SK-N-SH (cell line): Measurements from ENCODE around the gene CAMK1. TPM values are rescaled to one million over a fixed set of nuclear protein-coding genes. Genes with fewer than 3 reads are reported as not detected.

Experiments
- CTCF ChIA-PET: fragments of 300-600, 350-600 bp; formaldehyde crosslinking; extraction: SDS; loops from one replicate; lab custom pipeline; 2021; lab: Yijun Ruan, JAX
- POLR2A ChIA-PET: fragments of 350-600 bp; sonication (Branson Sonifier 250); formaldehyde crosslinking; extraction: SDS; loops from one replicate; lab custom pipeline; 2020; ENCODE audit warnings: antibody characterized with exemption, inconsistent platforms; lab: Yijun Ruan, JAX
- DNase-seq: peaks from one replicate; pipeline ENCODE4 v3.0.0; 2012
- H2AFZ ChIP-seq: fragments of 200-600 bp; sonication (generic); 2 replicates; pipeline ENCODE4 v1.8.1; 2016; ENCODE audit warnings: antibody characterized with exemption, mild to moderate bottlenecking, low read depth
- H3F3A ChIP-seq: fragments of 200-600 bp; sonication (generic); replicated peaks from 2 replicates; pipeline ENCODE3; 2016; ENCODE audit warnings: antibody characterized with exemption, mild to moderate bottlenecking; ENCODE audit not compliant: insufficient read depth
- H3K27ac ChIP-seq, 2 experiments: fragments of 200-500 bp in 1 of 2; fragments of 200-600 bp in 1 of 2; sonication (Bioruptor generic) in 1 of 2; sonication (generic), shearing (Covaris generic) in 1 of 2; 2 replicates each; pipeline versions ENCODE4 v1.5.1 to v1.6.1; 2014 to 2016; ENCODE audit warnings: low read depth in 2 of 2, inconsistent platforms in 1 of 2, low read length in 1 of 2, mild to moderate bottlenecking in 1 of 2, mixed read lengths in 1 of 2
- H3K27me3 ChIP-seq: fragments of 200-600 bp; sonication (generic), shearing (Covaris generic); 2 replicates; pipeline ENCODE4 v1.6.1; 2016; ENCODE audit warnings: mixed run types; ENCODE audit not compliant: insufficient read depth
- H3K36me3 ChIP-seq, 2 experiments: fragments of 200-500 bp in 1 of 2; fragments of 200-600 bp in 1 of 2; sonication (Bioruptor generic) in 1 of 2; sonication (generic) in 1 of 2; replicated peaks in 1 of 2; 2 replicates each; pipeline versions ENCODE3 to v1.5.1; 2014 to 2016; ENCODE audit warnings: low read length in 1 of 2, mild to moderate bottlenecking in 1 of 2; ENCODE audit not compliant: insufficient read depth in 2 of 2, control insufficient read depth in 1 of 2
- H3K4me1 ChIP-seq, 2 experiments: fragments of 200-500 bp in 1 of 2; fragments of 200-600 bp in 1 of 2; sonication (Bioruptor generic) in 1 of 2; sonication (generic), shearing (Covaris generic) in 1 of 2; 2 replicates each; pipeline versions ENCODE4 v1.5.1 to v1.6.1; 2014 to 2016; ENCODE audit warnings: low read depth in 1 of 2, low read length in 1 of 2, mixed run types in 1 of 2; ENCODE audit not compliant: insufficient read depth in 2 of 2, control insufficient read depth in 1 of 2
- H3K4me2 ChIP-seq: fragments of 200-600 bp; sonication (generic), shearing (Covaris generic); 2 replicates; pipeline ENCODE4 v1.6.1; 2017; ENCODE audit warnings: mixed run types
- H3K4me3 ChIP-seq, 2 experiments: fragments of 200-500 bp in 1 of 2; fragments of 200-600 bp in 1 of 2; sonication (Bioruptor generic) in 1 of 2; sonication (generic), shearing (Covaris generic) in 1 of 2; 2 replicates each; pipeline versions ENCODE4 v1.5.1 to v1.8.1; 2014 to 2016; ENCODE audit warnings: low read depth in 2 of 2, inconsistent platforms in 1 of 2, low read length in 1 of 2, mild to moderate bottlenecking in 1 of 2, mixed read lengths in 1 of 2, moderate library complexity in 1 of 2
- H3K79me2 ChIP-seq: fragments of 200-600 bp; sonication (generic); 2 replicates; pipeline ENCODE4 v1.8.1; 2017; ENCODE audit warnings: mild to moderate bottlenecking; ENCODE audit not compliant: insufficient read depth
- H3K9ac ChIP-seq: fragments of 200-600 bp; sonication (generic); 2 replicates; pipeline ENCODE4 v1.6.1; 2017; ENCODE audit warnings: mixed run types
- H3K9me2 ChIP-seq: fragments of 200-600 bp; sonication (generic); 2 replicates; pipeline ENCODE4 v1.6.1; 2017; ENCODE audit warnings: mixed run types
- H3K9me3 ChIP-seq: fragments of 200-600 bp; sonication (generic); 2 replicates; pipeline ENCODE4 v1.6.1; 2017; ENCODE audit warnings: mixed run types, mild to moderate bottlenecking, moderate library complexity
- H4K20me1 ChIP-seq: fragments of 200-600 bp; sonication (generic); 2 replicates; pipeline ENCODE4 v1.6.1; 2017; ENCODE audit warnings: mild to moderate bottlenecking, mixed run types; ENCODE audit not compliant: insufficient read depth
- CTCF ChIP-seq: fragments of 200-600 bp; sonication (generic); IDR thresholded peaks from 2 replicates; pipeline ENCODE4 v1.6.1; 2017; ENCODE audit warnings: antibody characterized with exemption, mild to moderate bottlenecking, moderate library complexity
- FOXM1 ChIP-seq: IDR thresholded peaks from 2 replicates; pipeline ENCODE4 v1.4.0; 2012; ENCODE audit warnings: low read depth, mild to moderate bottlenecking
- JUND ChIP-seq: IDR thresholded peaks from 2 replicates; pipeline ENCODE4 v1.4.0; 2012
- MAX ChIP-seq: IDR thresholded peaks from 2 replicates; pipeline ENCODE4 v1.4.0; 2012; ENCODE audit warnings: low read depth
- MEF2A ChIP-seq: IDR thresholded peaks from 2 replicates; pipeline ENCODE4 v1.4.0; 2012; ENCODE audit warnings: low read depth, borderline replicate concordance
- PBX3 ChIP-seq: IDR thresholded peaks from 2 replicates; pipeline ENCODE4; 2012
- POLR2AphosphoS5 ChIP-seq: IDR thresholded peaks from 2 replicates; pipeline ENCODE4 v1.6.1; 2012; ENCODE audit warnings: low read depth, low read length
- RAD21 ChIP-seq: IDR thresholded peaks from 2 replicates; pipeline ENCODE4 v1.6.1; 2012; ENCODE audit warnings: mild to moderate bottlenecking, low read length
- RCOR1 ChIP-seq: fragments of 150-350 bp; IDR thresholded peaks from 2 replicates; pipeline ENCODE4 v1.6.1; 2017; ENCODE audit warnings: antibody characterized with exemption, low read length
- RXRA ChIP-seq: IDR thresholded peaks from 2 replicates; pipeline ENCODE4 v1.4.0; 2012; ENCODE audit warnings: low read depth, mild to moderate bottlenecking, borderline replicate concordance
- SMC3 ChIP-seq: IDR thresholded peaks from 2 replicates; pipeline ENCODE4 v1.6.1; 2012; ENCODE audit warnings: low read depth, low read length, improper control_type of control experiment
- TCF12 ChIP-seq: IDR thresholded peaks from 2 replicates; pipeline ENCODE4 v1.4.0; 2012
- TEAD4 ChIP-seq: IDR thresholded peaks from 2 replicates; pipeline ENCODE4 v1.4.0; 2012; ENCODE audit warnings: mild to moderate bottlenecking, borderline replicate concordance; ENCODE audit not compliant: insufficient read depth
- USF2 ChIP-seq: fragments of 150-350 bp; IDR thresholded peaks from 2 replicates; pipeline ENCODE4 v1.6.1; 2017; ENCODE audit warnings: antibody characterized with exemption, low read length, low read depth, borderline replicate concordance
- WGBS: methylation state at CpG from one replicate; pipeline ENCODE4 v1.1.6; 2017; ENCODE audit warnings: low lambda C conversion rate; 5-methylcytosine and 5-hydroxymethylcytosine counted together
- polyA plus RNA-seq, 3 experiments: library from polyadenylated mRNA; depleted of rRNA; stranded (reverse); fragments of >200 nt; gene quantifications; 2 replicates each; pipeline ENCODE4 v1.2.3, GENCODE V29; 2012

The CAMK1 gene
- polyA plus RNA-seq, 1 of the 3 experiments (the other 2 are of a cell fraction), result 47.1 TPM

- H3K79me2 ChIP-seq, result 0 out of 2 replicates have a peak, but pooled peaks cover under 1% of the 10 kb centered on the region
- peaks cover 26 to 39% of the 10 kb centered on the region in 2 experiments for H3K36me3 ChIP-seq
- peak overlapping the region; percentile 78 for H3K9ac ChIP-seq
- TF ChIP-seq RXRA (no peak), PBX3 (no peak), RCOR1 (no peak), JUND (no peak), TEAD4 (no peak), MEF2A (no peak), RAD21 (no peak), MAX (no peak), CTCF (no peak)
- TF ChIP-seq, all 33 proteins: peak for 0
- H3K9me2 ChIP-seq, result no peaks in the 10 kb centered on the region
- WGBS, result 95% methylated on average over 4 of the region's 4 CpGs
- H3F3A ChIP-seq, result peaks cover 37% of the 10 kb centered on the region
- no peaks in the 10 kb centered on the region for H4K20me1 ChIP-seq
- ChIA-PET CTCF (interaction anchor here (0.6 to 1.7 kb wide), 9 partner anchors 8 to 666 kb away, joined by 3 to 4 read pairs (median 3); no protein-coding TSS in a partner anchor), POLR2A (no interaction called here)
- no peaks in the 10 kb centered on the region for H3K9me3 ChIP-seq
- peak overlapping the region; percentile 76 to 85 for H3K27ac ChIP-seq
- peak overlapping the region in 1 of 2 experiments; percentile 55; a peak in 2 of 4 replicates for H3K4me3 ChIP-seq
- peak overlapping the region; percentile 86 for H3K4me2 ChIP-seq
- no peak for DNase-seq
- H3K4me1 ChIP-seq, result peaks cover 3 to 20% of the 10 kb centered on the region in 2 experiments; a peak in 1 of 4 replicates
- H3K27me3 ChIP-seq, result no peaks in the 10 kb centered on the region
- no peak overlapping the region for H2AFZ ChIP-seq
Measured at GRCh38 chr3:9809239-9809614, 39.5 kb upstream of the CAMK1 start.

GRCh38 chr3:9808345-9809037 lies 38.7 kb upstream of the CAMK1 start:
- peaks cover 3 to 20% of the 10 kb centered on the region in 2 experiments; a peak in 1 of 4 replicates for H3K4me1 ChIP-seq
- POLR2A ChIA-PET, result interaction anchor here (1.0 kb wide), 1 partner anchor 16 kb away, joined by 3 read pairs; the partner anchor contains the start of gene TADA3
- H3K79me2 ChIP-seq, result 0 out of 2 replicates have a peak, but pooled peaks cover 6% of the 10 kb centered on the region
- H3K9me3 ChIP-seq, result no peaks in the 10 kb centered on the region
- no peak overlapping the region for H2AFZ ChIP-seq
- H3K4me3 ChIP-seq, result no peak overlapping the region
- peaks cover 42% of the 10 kb centered on the region for H3F3A ChIP-seq
- no peak overlapping the region for H3K4me2 ChIP-seq
- TF ChIP-seq FOXM1, result no peak
- peak; percentile 19; the same call in 1 of the 2 replicates for TF ChIP-seq RAD21
- no peak for TF ChIP-seq RCOR1
- TF ChIP-seq SMC3, result no peak
- TF ChIP-seq USF2, result no peak
- peak; percentile 10; the same call in 1 of the 2 replicates for TF ChIP-seq TCF12
- peak; percentile 46 for TF ChIP-seq CTCF
- TF ChIP-seq POLR2AphosphoS5, result peak; percentile 5; the same call in 1 of the 2 replicates
- TF ChIP-seq PBX3, result 0 out of 2 replicates have a peak, but pooled peaks have one; percentile 19
- H3K27me3 ChIP-seq, result no peaks in the 10 kb centered on the region
- CTCF ChIA-PET, result interaction anchor here (0.8 to 1.7 kb wide), 7 partner anchors 7 to 76 kb away, joined by 3 to 4 read pairs (median 3); partner anchors contain the start of gene ARPC4
- H3K36me3 ChIP-seq, result peaks cover 33 to 46% of the 10 kb centered on the region in 2 experiments
- no peaks in the 10 kb centered on the region for H4K20me1 ChIP-seq
- H3K9ac ChIP-seq, result no peak overlapping the region
- no peaks in the 10 kb centered on the region for H3K9me2 ChIP-seq
- WGBS, result 88% methylated on average over 5 of the region's 7 CpGs
- DNase-seq, result peak; percentile 72
- peak overlapping the region; percentile 76 to 85 for H3K27ac ChIP-seq
